ENCODE results near the gene HIF1A. TPM values are rescaled to one million over a fixed set of nuclear protein-coding genes. Genes with fewer than 3 reads are reported as not detected.

Gene HIF1A
- total and polyA plus RNA-seq, 2 of the 8 experiments (the other 6 are each of a cell fraction or from before 2014, with no cell fraction given), result 54.8 to 175 TPM

GRCh38 chr14:61668282-61668681, 27.0 kb upstream of the HIF1A start (continued):
- TF ChIP-seq SP4 (IDR thresholded peaks at IDR 0.05; ENCODE audit: low read length) (no peak), RBBP5 (IDR thresholded peaks at IDR 0.05; ENCODE audit: borderline replicate concordance, low read depth, low read length) (no peak), E2F6 (IDR thresholded peaks at IDR 0.05) (no peak)
